GM18873 (cell line): ENCODE results near the gene GIMAP8.
A peak's percentile ranks its signal among the peaks of the same experiment; 100 is the strongest.

Experiments
- ATAC-seq: cut with Tn5 transposase; IDR thresholded peaks from one replicate; pipeline ENCODE4 v1.9.1; 2021; ENCODE audit warnings: mild to moderate bottlenecking, moderate library complexity, moderate number of reproducible peaks; ENCODE audit not compliant: unreplicated experiment, low FRiP score

GIMAP8 gene

GRCh38 chr7:150410680-150411346 is 39.6 kb upstream of the GIMAP8 start:
- no peak for ATAC-seq

DNA sequence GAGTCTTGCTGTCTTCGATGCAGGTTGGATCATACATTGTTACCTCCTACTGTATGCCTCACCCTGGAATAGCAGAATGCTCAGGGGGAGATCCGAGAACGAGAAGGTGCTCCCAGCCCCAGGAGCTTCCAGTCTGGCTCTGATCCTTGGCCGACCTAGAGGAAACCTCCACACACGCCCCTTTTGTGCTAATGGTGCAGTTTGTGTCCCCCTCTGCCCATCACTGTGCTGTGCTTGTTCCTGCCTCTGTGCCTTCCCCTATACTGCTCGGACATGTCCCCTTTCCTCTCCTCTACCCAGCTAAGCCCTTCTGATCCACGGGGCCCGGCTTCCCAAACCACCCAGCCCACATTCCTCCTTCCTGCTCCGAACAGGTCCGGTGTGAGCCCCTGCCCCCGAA is 38.8 kb upstream of the GIMAP8 start:
- ATAC-seq: no peak

DNA sequence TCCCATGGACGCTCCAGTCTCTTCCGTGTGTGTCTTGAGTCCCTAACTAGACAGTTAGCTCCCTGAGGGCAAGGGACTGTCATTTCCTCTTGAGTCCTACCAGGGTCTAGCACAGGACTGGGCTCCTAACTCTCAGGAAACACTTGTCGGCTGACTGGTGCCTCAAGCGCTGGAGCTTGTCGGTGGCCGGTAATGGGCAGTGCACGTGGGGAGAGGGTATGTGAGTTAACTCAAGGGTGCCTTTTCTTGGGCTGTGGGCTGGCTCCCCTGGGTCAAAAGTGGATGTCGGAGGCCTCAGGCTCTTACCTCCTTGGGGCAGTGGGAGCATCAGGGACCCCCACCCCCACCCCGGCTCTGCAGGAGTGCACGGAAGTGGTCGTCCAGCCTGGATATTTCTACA is 38.4 kb upstream of the GIMAP8 start:
- no peak for ATAC-seq

- ATAC-seq: no peak
Observed at GRCh38 chr7:150412518-150413488, 37.6 kb upstream of the GIMAP8 start.

GRCh38 chr7:150413640-150414081 is 36.8 kb upstream of the GIMAP8 start:
- ATAC-seq: no peak

GRCh38 chr7:150415161-150416153 is 35.0 kb upstream of the GIMAP8 start:
- ATAC-seq: no peak

DNA sequence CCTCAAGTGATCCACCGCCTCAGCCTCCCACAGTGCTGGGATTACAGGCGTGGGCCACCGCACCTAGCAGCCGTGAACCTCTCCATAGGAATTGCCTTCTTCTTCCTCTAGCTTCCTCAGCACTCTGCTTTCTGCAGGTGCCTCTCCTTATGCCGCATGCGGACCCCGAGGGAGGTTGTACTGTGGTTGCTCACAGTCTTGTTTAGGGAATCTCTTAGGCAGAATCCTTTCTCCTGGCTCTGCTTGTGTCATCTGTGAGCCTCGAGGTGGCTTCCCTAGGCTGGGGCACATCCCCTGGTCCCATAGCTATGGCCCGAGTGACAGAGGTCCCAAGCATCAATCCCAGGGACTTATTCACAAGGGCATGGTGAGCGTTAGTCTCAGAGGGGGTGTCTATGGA is 33.2 kb upstream of the GIMAP8 start:
- no peak for ATAC-seq

GRCh38 chr7:150417863-150418262 is 32.6 kb upstream of the GIMAP8 start:
- ATAC-seq: no peak

GRCh38 chr7:150420242-150420641 is 30.2 kb upstream of the GIMAP8 start:
- ATAC-seq: no peak

DNA sequence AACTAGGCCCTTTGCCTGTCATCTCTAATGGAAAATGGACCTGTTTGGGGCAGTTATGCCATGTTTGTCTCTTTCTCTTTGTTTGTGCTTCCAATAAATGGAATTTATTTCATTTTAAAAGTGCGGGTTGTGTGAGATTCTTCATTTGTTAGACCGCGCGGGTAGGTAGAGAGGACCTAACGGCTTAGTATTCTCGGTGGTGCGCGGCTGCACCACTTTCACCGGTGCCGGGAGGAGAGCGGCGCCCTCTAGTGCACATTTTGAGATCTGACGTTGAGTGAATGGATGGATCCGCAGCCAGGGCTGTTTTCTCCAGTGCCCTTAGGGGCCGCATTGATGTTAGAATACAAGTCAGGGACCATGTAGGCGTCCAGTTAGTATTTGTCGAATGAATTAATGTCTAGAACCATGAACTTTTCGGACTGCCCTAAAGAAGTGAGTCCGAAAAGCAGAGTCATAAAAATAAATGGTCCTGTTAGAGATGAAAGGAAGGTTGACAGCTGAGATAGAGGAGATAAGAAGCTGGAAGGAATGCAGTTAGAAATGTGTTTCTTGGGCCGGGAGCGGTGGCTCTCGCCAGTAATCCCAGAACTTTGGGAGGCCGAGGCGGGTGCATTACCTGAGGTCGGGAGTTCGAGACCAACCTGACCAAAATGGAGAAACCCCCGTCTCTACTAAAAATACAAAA is 29.3 kb upstream of the GIMAP8 start:
- peak; percentile 97 for ATAC-seq

DNA sequence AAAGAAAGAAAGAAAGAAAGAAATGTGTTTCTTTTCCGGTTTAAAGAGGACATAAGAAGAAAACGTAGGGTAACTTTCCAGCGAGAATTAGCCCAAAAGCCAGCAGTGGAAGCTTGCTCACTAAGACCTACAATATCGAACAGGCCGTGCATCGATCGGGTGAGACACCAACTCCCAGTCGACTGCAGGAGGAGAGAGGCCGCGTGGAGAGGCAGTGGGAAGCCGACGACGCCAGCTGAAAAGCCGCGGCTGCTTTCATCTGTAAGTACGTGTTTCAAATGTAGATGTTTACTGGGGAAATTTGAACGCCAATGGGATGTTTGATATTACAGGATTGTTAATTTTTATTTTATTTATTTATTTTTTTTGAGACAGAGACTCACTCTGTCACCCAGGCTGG is 28.6 kb upstream of the GIMAP8 start:
- ATAC-seq: no peak

DNA sequence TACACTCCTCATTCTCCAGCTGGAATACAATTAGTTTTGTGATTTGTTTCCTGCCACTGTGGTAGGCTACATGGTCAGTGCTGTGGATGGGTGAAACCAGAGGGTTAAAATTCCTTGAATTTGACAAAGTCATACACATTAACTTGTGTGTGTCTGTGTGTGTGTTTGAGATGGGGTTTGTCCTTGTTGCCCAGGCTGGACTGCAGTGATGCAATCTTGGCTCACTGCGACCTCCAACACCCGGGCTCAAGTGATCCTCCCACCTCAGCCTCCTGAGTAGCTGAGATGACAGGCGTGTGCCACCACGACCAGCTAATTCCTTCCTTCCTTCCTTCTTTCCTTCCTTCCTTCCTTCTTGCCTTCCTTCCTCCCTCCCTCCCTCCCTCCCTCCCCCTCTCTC is 24.8 kb upstream of the GIMAP8 start:
- no peak for ATAC-seq

DNA sequence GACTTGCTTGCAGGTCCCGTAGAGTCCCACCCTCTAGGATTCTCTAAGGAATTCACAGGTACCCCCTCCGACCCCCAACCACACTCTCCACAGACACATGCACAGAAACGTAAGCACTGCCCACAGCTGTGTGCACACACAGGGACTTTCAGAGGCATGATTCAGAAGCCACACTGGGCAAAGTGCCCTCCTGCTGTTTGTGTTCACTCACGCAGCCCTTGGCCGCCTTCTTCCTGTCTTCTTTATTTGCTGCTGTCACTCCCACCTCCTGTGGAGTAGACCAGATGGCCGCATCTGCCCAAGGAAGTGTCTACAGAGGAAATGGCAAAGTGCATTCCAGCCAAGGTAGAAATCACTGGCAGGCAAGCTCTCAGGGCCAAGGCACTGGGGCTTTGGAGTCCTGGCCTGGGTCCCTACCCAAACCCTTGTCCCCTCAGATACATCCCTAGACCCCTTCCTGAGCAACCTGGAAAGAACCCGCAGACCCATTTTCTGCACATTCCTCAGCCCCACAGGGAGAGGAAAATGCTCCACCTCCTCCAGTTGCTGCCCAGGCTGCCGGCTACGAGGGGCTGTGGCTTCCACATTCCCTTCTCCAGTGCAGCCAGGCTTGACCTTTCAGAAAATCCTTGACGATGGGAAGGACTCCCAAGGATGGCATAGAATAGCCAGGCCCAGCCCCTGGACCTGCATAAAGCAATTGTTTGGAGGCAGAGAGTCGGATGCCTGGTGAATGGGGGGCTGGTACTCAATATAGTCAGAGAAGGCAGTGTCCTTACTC is 21.6 kb upstream of the GIMAP8 start:
- peak; percentile 48 for ATAC-seq

- ATAC-seq: no peak
Observed at GRCh38 chr7:150429699-150430098, 20.7 kb upstream of the GIMAP8 start.

DNA sequence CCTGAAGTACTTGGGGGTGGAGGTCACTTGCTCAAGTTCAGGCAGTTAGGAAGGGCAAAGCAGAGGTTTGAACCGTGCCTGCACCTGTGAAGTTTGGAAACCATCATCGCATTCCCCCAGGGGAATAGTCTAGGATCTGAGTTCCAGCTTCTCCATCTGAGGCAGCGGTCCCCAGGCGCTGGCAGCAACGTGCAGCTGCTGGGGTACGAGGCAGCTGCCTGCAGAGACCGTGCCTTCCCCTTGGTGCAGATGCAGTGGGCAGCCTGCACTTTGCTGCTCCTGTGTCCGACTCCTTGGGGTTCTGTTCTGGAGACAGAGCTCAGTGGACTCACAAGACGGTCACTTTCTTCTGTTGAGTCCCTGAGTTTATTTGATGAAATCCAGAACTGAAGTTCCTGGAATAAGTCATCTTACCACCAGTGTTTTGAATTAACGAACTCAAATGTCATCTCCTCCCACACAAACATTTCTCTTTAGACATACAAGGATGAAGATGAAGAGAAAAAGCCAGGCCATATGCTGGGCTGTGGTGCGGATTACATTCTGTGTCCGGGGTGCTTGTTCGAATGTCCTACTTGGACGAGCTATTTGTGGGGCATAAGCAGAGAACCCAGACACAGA is 19.9 kb upstream of the GIMAP8 start:
- ATAC-seq: no peak

DNA sequence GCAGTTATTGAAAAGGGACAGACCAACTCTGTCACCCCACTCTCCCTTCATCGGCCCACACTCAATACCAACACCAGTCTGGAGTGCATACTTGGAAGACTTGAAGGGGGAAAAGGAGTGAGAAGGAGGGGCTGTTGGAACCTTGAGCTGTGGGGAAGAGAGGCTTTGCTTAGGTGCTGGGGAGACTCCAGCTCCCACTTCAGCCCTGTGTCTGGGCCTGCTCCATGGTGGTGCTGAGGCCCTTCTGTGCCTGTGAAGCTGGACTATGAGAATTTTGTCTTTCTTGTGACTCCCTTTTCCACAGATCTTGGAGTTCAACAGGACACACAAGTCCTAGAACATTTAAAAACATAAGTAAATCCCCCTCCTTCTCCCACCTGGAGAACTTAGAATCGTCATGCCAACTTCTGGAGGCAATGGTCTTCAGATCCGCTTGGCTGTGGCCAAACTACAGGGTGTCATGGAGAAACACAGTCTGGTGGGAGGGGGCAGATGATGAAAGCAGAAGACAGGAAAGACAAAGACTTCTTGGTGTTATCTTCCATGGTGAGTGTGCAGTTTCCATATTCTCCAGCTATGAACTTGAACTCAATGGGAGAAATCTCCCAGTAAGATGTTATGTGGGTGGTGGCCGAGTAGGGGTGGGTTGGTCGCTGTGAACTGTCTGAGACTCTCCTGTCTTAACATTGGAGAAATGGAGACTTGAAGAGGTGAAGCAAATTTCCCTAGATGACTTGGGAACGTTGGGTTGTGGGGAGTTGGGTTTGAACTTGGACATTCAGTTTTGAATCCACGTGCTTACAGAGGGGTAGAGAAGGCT is 18.4 kb upstream of the GIMAP8 start:
- ATAC-seq: no peak

GRCh38 chr7:150432915-150433892 is 17.2 kb upstream of the GIMAP8 start:
- ATAC-seq: no peak
